Neuronal stem cell (in vitro differentiated cells): ENCODE measurements around the gene ADAMTSL4.

ENCODE experiments used
- DNase-seq: peaks from one replicate; pipeline ENCODE4 v3.0.0-alpha.2; 2013; ENCODE audit warnings: low spot score
- H2AFZ ChIP-seq: one replicate; pipeline ENCODE4 v1.6.1; 2013; ENCODE audit warnings: mild to moderate bottlenecking, low read length, inconsistent platforms
- H2AK5ac ChIP-seq: 2 replicates; pipeline ENCODE4 v1.6.1; 2013; ENCODE audit warnings: low read depth, mild to moderate bottlenecking, inconsistent platforms, low read length, moderate library complexity, mixed read lengths
- H2BK120ac ChIP-seq: 2 replicates; pipeline ENCODE4 v1.6.1; 2013; ENCODE audit warnings: low read depth, mild to moderate bottlenecking, inconsistent platforms, low read length, moderate library complexity, mixed read lengths
- H2BK12ac ChIP-seq: one replicate; pipeline ENCODE4 v1.6.1; 2013; ENCODE audit warnings: low read length, inconsistent platforms
- H2BK15ac ChIP-seq: 2 replicates; pipeline ENCODE4 v1.6.1; 2013; ENCODE audit warnings: mild to moderate bottlenecking, low read length, inconsistent platforms, mixed read lengths
- H2BK5ac ChIP-seq: one replicate; pipeline ENCODE4 v1.6.1; 2013; ENCODE audit warnings: inconsistent platforms, mild to moderate bottlenecking, low read length, moderate library complexity
- H3K14ac ChIP-seq: one replicate; pipeline ENCODE4 v1.6.1; 2013; ENCODE audit warnings: low read length, inconsistent platforms
- H3K18ac ChIP-seq: 2 replicates; pipeline ENCODE4 v1.6.1; 2013; ENCODE audit warnings: low read length, inconsistent platforms
- H3K23ac ChIP-seq: 2 replicates; pipeline ENCODE4 v1.6.1; 2013; ENCODE audit warnings: low read depth, mild to moderate bottlenecking, mixed read lengths, low read length, inconsistent platforms; ENCODE audit not compliant: poor library complexity
- H3K27ac ChIP-seq: replicated peaks from 3 replicates; pipeline ENCODE4 v1.5.1; 2013; ENCODE audit warnings: low read length, inconsistent platforms
- H3K27me3 ChIP-seq, 3 experiments: 2 replicates each; pipeline ENCODE4 v1.6.1; 2013; ENCODE audit warnings: low read length in 3 of 3, mild to moderate bottlenecking in 2 of 3, inconsistent platforms in 1 of 3, low read depth in 1 of 3, mixed read lengths in 1 of 3, moderate library complexity in 1 of 3; ENCODE audit not compliant: control insufficient read depth in 3 of 3, insufficient read depth in 3 of 3
- H3K36me3 ChIP-seq, 2 donors: replicated peaks in 1 of 2; 2 replicates each; pipeline ENCODE4 v1.6.1; 2013; ENCODE audit warnings: low read length in 2 of 2; ENCODE audit not compliant: control insufficient read depth in 2 of 2, insufficient read depth in 2 of 2
- H3K4ac ChIP-seq: 2 replicates; pipeline ENCODE4 v1.6.1; 2013; ENCODE audit warnings: inconsistent platforms, mild to moderate bottlenecking, low read length, moderate library complexity
- H3K4me1 ChIP-seq, 2 donors: 1 replicate in 1 of 2; 2 replicates in 1 of 2; pipeline ENCODE4 v1.6.1; 2013; ENCODE audit warnings: low read length in 2 of 2, low read depth in 1 of 2; ENCODE audit not compliant: control insufficient read depth in 2 of 2, insufficient read depth in 1 of 2
- H3K4me2 ChIP-seq: one replicate; pipeline ENCODE4 v1.6.1; 2013; ENCODE audit warnings: mild to moderate bottlenecking, low read length, inconsistent platforms; ENCODE audit not compliant: insufficient read depth, poor library complexity, severe bottlenecking
- H3K4me3 ChIP-seq, 2 donors: 2 replicates each; pipeline ENCODE4 v1.5.1; 2013; ENCODE audit warnings: low read length in 2 of 2, mild to moderate bottlenecking in 2 of 2, inconsistent platforms in 1 of 2, moderate library complexity in 1 of 2
- H3K79me1 ChIP-seq: one replicate; pipeline ENCODE4 v1.6.1; 2013; ENCODE audit warnings: low read depth, mild to moderate bottlenecking, inconsistent platforms, low read length, moderate library complexity
- H3K9ac ChIP-seq: one replicate; pipeline ENCODE4 v1.6.1; 2013; ENCODE audit warnings: mild to moderate bottlenecking, low read depth, low read length, inconsistent platforms; ENCODE audit not compliant: poor library complexity
- H3K9me3 ChIP-seq, 2 donors: replicated peaks in 1 of 2; 2 replicates each; pipeline versions ENCODE3 to v1.6.1; 2013; ENCODE audit warnings: low read length in 2 of 2, mild to moderate bottlenecking in 2 of 2, inconsistent platforms in 1 of 2, low read depth in 1 of 2, mixed read lengths in 1 of 2, moderate library complexity in 1 of 2; ENCODE audit not compliant: control insufficient read depth in 2 of 2, insufficient read depth in 1 of 2
- H4K8ac ChIP-seq: one replicate; pipeline ENCODE4 v1.6.1; 2013; ENCODE audit warnings: low read depth, mild to moderate bottlenecking, inconsistent platforms, low read length, moderate library complexity
- H4K91ac ChIP-seq: one replicate; pipeline ENCODE4 v1.6.1; 2013; ENCODE audit warnings: low read length, low read depth, mild to moderate bottlenecking, inconsistent platforms; ENCODE audit not compliant: poor library complexity
- WGBS, 2 donors: extraction: QIAGEN DNeasy Blood & Tissue Kit; methylation state at CpG; one replicate each; pipeline ENCODE4 v1.1.7; 2013; ENCODE audit warnings: missing lambda C conversion rate in 2 of 2, mixed read lengths in 1 of 2; ENCODE audit not compliant: insufficient read length in 2 of 2, insufficient replicate concordance in 1 of 2; ENCODE audit errors: extremely low coverage in 2 of 2; 5-methylcytosine and 5-hydroxymethylcytosine counted together

The ADAMTSL4 gene

GRCh38 chr1:150537732-150538684 lies 11.2 kb upstream of the ADAMTSL4 start:
- H4K91ac ChIP-seq: no peak overlapping the region
- no peak overlapping the region for H3K14ac ChIP-seq
- no peak overlapping the region for H3K4me2 ChIP-seq
- peak overlapping the region; percentile 78 for H2BK15ac ChIP-seq
- H2AFZ ChIP-seq: peak overlapping the region; percentile 72
- H2BK12ac ChIP-seq: peak overlapping the region; percentile 84
- H2AK5ac ChIP-seq: peak overlapping the region; percentile 84
- DNase-seq: no peak
- no peaks in the 10 kb centered on the region for H3K9me3 ChIP-seq
- H3K4ac ChIP-seq: no peak overlapping the region
- H3K23ac ChIP-seq: no peak overlapping the region
- peak overlapping the region; percentile 94 for H3K18ac ChIP-seq
- WGBS, 2 donors: no CpG with 5 or more reads among the region's 17 CpGs
- H3K27me3 ChIP-seq: no peaks in the 10 kb centered on the region
- no peak overlapping the region for H3K27ac ChIP-seq
- H3K9ac ChIP-seq: peak overlapping the region; percentile 37
- no peak overlapping the region for H2BK120ac ChIP-seq
- H3K79me1 ChIP-seq: no peaks in the 10 kb centered on the region
- no peak overlapping the region for H2BK5ac ChIP-seq
- peak overlapping the region; percentile 43 for H4K8ac ChIP-seq
- no peak overlapping the region for H3K4me3 ChIP-seq
- peaks cover 3 to 7% of the 10 kb centered on the region in 2 donors for H3K4me1 ChIP-seq
- no peaks in the 10 kb centered on the region for H3K36me3 ChIP-seq

GRCh38 chr1:150543500-150544143 lies 5.6 kb upstream of the ADAMTSL4 start:
- H3K23ac ChIP-seq: no peak overlapping the region
- H3K4me1 ChIP-seq: peaks cover 5 to 6% of the 10 kb centered on the region in 2 donors
- no peak overlapping the region for H4K91ac ChIP-seq
- no peak overlapping the region for H2BK120ac ChIP-seq
- H2AFZ ChIP-seq: peak overlapping the region; percentile 66
- H2BK12ac ChIP-seq: no peak overlapping the region
- H3K9ac ChIP-seq: no peak overlapping the region
- no peak overlapping the region for H3K14ac ChIP-seq
- no peak overlapping the region for H2AK5ac ChIP-seq
- H2BK5ac ChIP-seq: no peak overlapping the region
- H3K18ac ChIP-seq: peak overlapping the region; percentile 52
- no peak overlapping the region for H4K8ac ChIP-seq
- no peak overlapping the region for H3K4me2 ChIP-seq
- no peak for DNase-seq
- H3K27ac ChIP-seq: no peak overlapping the region
- H3K27me3 ChIP-seq: peaks cover 0 to 4% (median 0%) of the 10 kb centered on the region in 3 experiments
- no CpG with 5 or more reads among the region's 13 CpGs for WGBS, 2 donors
- no peaks in the 10 kb centered on the region for H3K9me3 ChIP-seq
- H3K79me1 ChIP-seq: no peaks in the 10 kb centered on the region
- no peak overlapping the region for H3K4me3 ChIP-seq
- H3K36me3 ChIP-seq: no peaks in the 10 kb centered on the region
- H2BK15ac ChIP-seq: no peak overlapping the region
- H3K4ac ChIP-seq: no peak overlapping the region

- H3K27ac ChIP-seq: no peak overlapping the region
Observed at GRCh38 chr1:150544204-150544603, 5.0 kb upstream of the ADAMTSL4 start.

GRCh38 chr1:150545486-150546032 lies 3.6 kb upstream of the ADAMTSL4 start:
- H3K4me3 ChIP-seq: no peak overlapping the region
- no peak overlapping the region for H3K14ac ChIP-seq
- no peak overlapping the region for H3K27ac ChIP-seq
- no peak overlapping the region for H4K91ac ChIP-seq
- H3K4ac ChIP-seq: no peak overlapping the region
- no peaks in the 10 kb centered on the region for H3K36me3 ChIP-seq
- H2BK5ac ChIP-seq: no peak overlapping the region
- no peak overlapping the region for H2AFZ ChIP-seq
- H3K9ac ChIP-seq: no peak overlapping the region
- H2AK5ac ChIP-seq: peak overlapping the region; percentile 46
- H3K4me1 ChIP-seq: peaks cover 7 to 10% of the 10 kb centered on the region in 2 donors
- peaks cover 0 to 15% (median 0%) of the 10 kb centered on the region in 3 experiments for H3K27me3 ChIP-seq
- no peak overlapping the region for H3K4me2 ChIP-seq
- no peak overlapping the region for H3K23ac ChIP-seq
- H2BK15ac ChIP-seq: no peak overlapping the region
- H2BK120ac ChIP-seq: no peak overlapping the region
- H3K18ac ChIP-seq: no peak overlapping the region
- H4K8ac ChIP-seq: no peak overlapping the region
- DNase-seq: no peak
- no peaks in the 10 kb centered on the region for H3K79me1 ChIP-seq
- WGBS, 2 donors: no CpG with 5 or more reads among the region's 6 CpGs
- no peak overlapping the region for H2BK12ac ChIP-seq
- no peaks in the 10 kb centered on the region for H3K9me3 ChIP-seq

More at GRCh38 chr1:150544204-150544603, 5.0 kb upstream of the ADAMTSL4 start:
- H3K4ac ChIP-seq: no peak overlapping the region
- H4K91ac ChIP-seq: no peak overlapping the region
- H2BK12ac ChIP-seq: no peak overlapping the region
- no CpG with 5 or more reads among the region's 3 CpGs for WGBS, 2 donors
- no peak for DNase-seq
- H3K4me1 ChIP-seq: peaks cover 5 to 7% of the 10 kb centered on the region in 2 donors
- H3K9me3 ChIP-seq: no peaks in the 10 kb centered on the region
- H2BK15ac ChIP-seq: no peak overlapping the region
- no peak overlapping the region for H3K14ac ChIP-seq
- no peak overlapping the region for H3K9ac ChIP-seq
- H4K8ac ChIP-seq: no peak overlapping the region
- no peak overlapping the region for H2BK5ac ChIP-seq
- no peaks in the 10 kb centered on the region for H3K79me1 ChIP-seq
- no peak overlapping the region for H2AFZ ChIP-seq
- no peak overlapping the region for H3K4me3 ChIP-seq
- H2BK120ac ChIP-seq: no peak overlapping the region
- no peak overlapping the region for H2AK5ac ChIP-seq
- H3K27me3 ChIP-seq: peaks cover 0 to 7% (median 0%) of the 10 kb centered on the region in 3 experiments
- H3K4me2 ChIP-seq: no peak overlapping the region
- H3K36me3 ChIP-seq: no peaks in the 10 kb centered on the region
- no peak overlapping the region for H3K18ac ChIP-seq
- no peak overlapping the region for H3K23ac ChIP-seq
